ENCODE data around the gene MRPL11. TPM values are rescaled to one million over a fixed set of nuclear protein-coding genes. Genes with fewer than 3 reads are reported as not detected.
"Not testable (repeated sequence)": the region's sequence is repeated elsewhere in the genome, so short reads cannot be mapped to it uniquely, and the experiment has no call there.

The MRPL11 gene
- polyA plus RNA-seq, 1 donor (not counting 4 experiments of a cell fraction or from before 2014, with no cell fraction given): 51.7 TPM

DNA sequence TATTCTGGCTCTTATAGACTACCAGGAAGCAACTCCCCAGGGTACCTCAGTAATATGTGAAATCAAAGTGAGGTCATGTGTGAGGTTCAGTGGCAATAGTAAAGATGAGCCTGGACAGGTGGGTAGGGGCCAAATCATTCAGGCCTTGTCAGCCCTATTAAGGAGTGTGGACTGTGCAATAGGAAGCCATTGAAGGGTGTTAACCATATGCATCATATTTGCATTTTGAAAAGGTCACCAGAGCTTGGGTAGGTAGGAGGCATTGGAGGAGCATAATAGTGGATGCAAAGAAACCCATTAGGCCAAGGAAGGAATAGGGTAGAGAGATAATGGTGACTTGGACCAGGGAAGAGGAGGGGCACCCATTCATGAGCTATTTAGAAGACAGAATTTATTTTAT, 8.4 kb upstream of the MRPL11 start:
- peaks cover 4% of the 10 kb centered on the region for H3K27me3 ChIP-seq (ENCODE audit: control insufficient read depth, extremely low read depth, insufficient read depth, low read length)
- no peak overlapping the region for H2AFZ ChIP-seq (ENCODE audit: control insufficient read depth, low read length)
- TF ChIP-seq, protein P1, sequence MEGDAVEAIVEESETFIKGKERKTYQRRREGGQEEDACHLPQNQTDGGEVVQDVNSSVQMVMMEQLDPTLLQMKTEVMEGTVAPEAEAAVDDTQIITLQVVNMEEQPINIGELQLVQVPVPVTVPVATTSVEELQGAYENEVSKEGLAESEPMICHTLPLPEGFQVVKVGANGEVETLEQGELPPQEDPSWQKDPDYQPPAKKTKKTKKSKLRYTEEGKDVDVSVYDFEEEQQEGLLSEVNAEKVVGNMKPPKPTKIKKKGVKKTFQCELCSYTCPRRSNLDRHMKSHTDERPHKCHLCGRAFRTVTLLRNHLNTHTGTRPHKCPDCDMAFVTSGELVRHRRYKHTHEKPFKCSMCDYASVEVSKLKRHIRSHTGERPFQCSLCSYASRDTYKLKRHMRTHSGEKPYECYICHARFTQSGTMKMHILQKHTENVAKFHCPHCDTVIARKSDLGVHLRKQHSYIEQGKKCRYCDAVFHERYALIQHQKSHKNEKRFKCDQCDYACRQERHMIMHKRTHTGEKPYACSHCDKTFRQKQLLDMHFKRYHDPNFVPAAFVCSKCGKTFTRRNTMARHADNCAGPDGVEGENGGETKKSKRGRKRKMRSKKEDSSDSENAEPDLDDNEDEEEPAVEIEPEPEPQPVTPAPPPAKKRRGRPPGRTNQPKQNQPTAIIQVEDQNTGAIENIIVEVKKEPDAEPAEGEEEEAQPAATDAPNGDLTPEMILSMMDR (optimal IDR thresholded peaks at IDR 0.05 in 1 of 3, IDR thresholded peaks at IDR 0.05 in 1 of 3, conservative IDR thresholded peaks at IDR 0.05 in 1 of 3; ENCODE audit: extremely low read depth in 1 of 3, insufficient read depth in 2 of 3, low read length in 3 of 3): no peak
- no peak for TF ChIP-seq EZH2 (IDR thresholded peaks at IDR 0.05; ENCODE audit: low read length)
- H3K79me2 ChIP-seq (ENCODE audit: control insufficient read depth, insufficient read depth, low read length): no peaks in the 10 kb centered on the region
- H3K9ac ChIP-seq (ENCODE audit: control insufficient read depth, extremely low read depth, insufficient read depth, low read length): no peak overlapping the region
- H3K36me3 ChIP-seq (ENCODE audit: control insufficient read depth in 2 of 2, extremely low read depth in 1 of 2, insufficient read depth in 2 of 2, low read length in 2 of 2): no peaks in the 10 kb centered on the region
- H3K27ac ChIP-seq (ENCODE audit: control insufficient read depth, insufficient read depth, low read length): no peak overlapping the region
- H3K4me3 ChIP-seq (ENCODE audit: control insufficient read depth in 2 of 3, extremely low read depth in 1 of 3, insufficient read depth in 2 of 3, low read depth in 1 of 3, low read length in 3 of 3): no peak overlapping the region
- DNase-seq (ENCODE audit: low read depth, low spot score): no peak
- H4K20me1 ChIP-seq (ENCODE audit: control insufficient read depth, extremely low read depth, insufficient read depth, low read length): no peaks in the 10 kb centered on the region
- H3K9me1 ChIP-seq (ENCODE audit: control insufficient read depth, extremely low read depth, insufficient read depth, low read length): no peaks in the 10 kb centered on the region
- H3K4me1 ChIP-seq (ENCODE audit: control insufficient read depth, extremely low read depth, insufficient read depth, low read length): no peaks in the 10 kb centered on the region
- dilution Hi-C loops (cut with MboI; ENCODE audit: extremely low pct_ligation_motif_present, low sequenced_read_pairs): no loop called here
- no peak overlapping the region for H3K4me2 ChIP-seq (ENCODE audit: control insufficient read depth, extremely low read depth, insufficient read depth, low read depth, low read length)
- H3K9me3 ChIP-seq (ENCODE audit: control insufficient read depth, low read depth, low read length): no peaks in the 10 kb centered on the region
- no peak for FAIRE-seq

DNA sequence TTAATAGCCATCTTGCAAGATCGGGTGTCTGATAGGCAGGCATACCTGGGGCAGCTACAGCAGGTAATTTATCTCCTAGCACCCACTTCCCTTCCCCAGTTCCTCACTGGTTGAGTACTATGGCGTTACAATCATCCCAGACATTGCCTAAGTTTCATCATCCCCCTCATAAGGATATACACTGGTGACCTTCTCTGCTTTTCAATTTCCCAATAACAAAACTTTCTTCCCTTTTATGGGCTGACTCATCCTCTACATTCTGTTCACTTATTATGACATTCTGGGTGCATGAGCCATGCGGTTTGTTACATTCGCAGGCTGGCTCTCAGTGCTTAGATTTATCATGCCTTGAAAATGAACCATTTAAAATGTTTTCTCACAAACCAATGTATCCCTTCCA, 5.0 kb upstream of the MRPL11 start:
- H3K27me3 ChIP-seq (ENCODE audit: control insufficient read depth, extremely low read depth, insufficient read depth, low read length): no peaks in the 10 kb centered on the region
- no peaks in the 10 kb centered on the region for H3K9me3 ChIP-seq (ENCODE audit: control insufficient read depth, low read depth, low read length)
- H3K36me3 ChIP-seq (ENCODE audit: control insufficient read depth in 2 of 2, extremely low read depth in 1 of 2, insufficient read depth in 2 of 2, low read length in 2 of 2): no peaks in the 10 kb centered on the region
- no peaks in the 10 kb centered on the region for H3K79me2 ChIP-seq (ENCODE audit: control insufficient read depth, insufficient read depth, low read length)
- H3K4me3 ChIP-seq (ENCODE audit: control insufficient read depth in 2 of 3, extremely low read depth in 1 of 3, insufficient read depth in 2 of 3, low read depth in 1 of 3, low read length in 3 of 3): no peak overlapping the region
- H3K27ac ChIP-seq (ENCODE audit: control insufficient read depth, insufficient read depth, low read length): no peak overlapping the region
- FAIRE-seq (no peak), DNase-seq (ENCODE audit: low read depth, low spot score) (no peak)
- no peaks in the 10 kb centered on the region for H3K4me1 ChIP-seq (ENCODE audit: control insufficient read depth, extremely low read depth, insufficient read depth, low read length)
- no peaks in the 10 kb centered on the region for H3K9me1 ChIP-seq (ENCODE audit: control insufficient read depth, extremely low read depth, insufficient read depth, low read length)
- H3K9ac ChIP-seq (ENCODE audit: control insufficient read depth, extremely low read depth, insufficient read depth, low read length): no peak overlapping the region
- dilution Hi-C loops (cut with MboI; ENCODE audit: extremely low pct_ligation_motif_present, low sequenced_read_pairs): no loop called here
- no peak overlapping the region for H2AFZ ChIP-seq (ENCODE audit: control insufficient read depth, low read length)
- H3K4me2 ChIP-seq (ENCODE audit: control insufficient read depth, extremely low read depth, insufficient read depth, low read depth, low read length): no peak overlapping the region
- H4K20me1 ChIP-seq (ENCODE audit: control insufficient read depth, extremely low read depth, insufficient read depth, low read length): no peaks in the 10 kb centered on the region
- TF ChIP-seq EZH2 (IDR thresholded peaks at IDR 0.05; ENCODE audit: low read length): no peak
- TF ChIP-seq, protein P1 (optimal IDR thresholded peaks at IDR 0.05 in 1 of 3, IDR thresholded peaks at IDR 0.05 in 1 of 3, conservative IDR thresholded peaks at IDR 0.05 in 1 of 3; ENCODE audit: extremely low read depth in 1 of 3, insufficient read depth in 2 of 3, low read length in 3 of 3): no peak

DNA sequence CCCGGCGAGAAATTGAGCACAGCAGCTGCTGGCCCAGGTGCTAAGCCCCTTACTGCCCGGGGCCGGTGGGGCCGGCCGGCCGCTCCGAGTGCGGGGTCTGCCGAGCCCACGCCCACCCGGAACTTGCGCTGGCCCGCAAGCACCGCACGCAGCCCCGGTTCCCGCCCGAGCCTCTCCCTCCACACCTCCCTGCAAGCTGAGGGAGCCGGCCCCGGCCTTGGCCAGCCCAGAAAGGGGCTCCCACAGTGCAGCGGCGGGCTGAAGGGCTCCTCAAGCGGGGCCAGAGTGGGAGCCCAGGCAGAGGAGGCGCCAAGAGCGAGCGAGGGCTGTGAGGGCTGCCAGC, 2.3 kb upstream of the MRPL11 start:
- H2AFZ ChIP-seq (ENCODE audit: control insufficient read depth, low read length); H3K4me2 ChIP-seq (ENCODE audit: control insufficient read depth, extremely low read depth, insufficient read depth, low read depth, low read length); FAIRE-seq; H3K27me3 ChIP-seq (ENCODE audit: control insufficient read depth, extremely low read depth, insufficient read depth, low read length); DNase-seq (ENCODE audit: low read depth, low spot score); H3K9me3 ChIP-seq (ENCODE audit: control insufficient read depth, low read depth, low read length); H3K9me1 ChIP-seq (ENCODE audit: control insufficient read depth, extremely low read depth, insufficient read depth, low read length); H3K27ac ChIP-seq (ENCODE audit: control insufficient read depth, insufficient read depth, low read length); H3K4me1 ChIP-seq (ENCODE audit: control insufficient read depth, extremely low read depth, insufficient read depth, low read length); H3K4me3 ChIP-seq (ENCODE audit: control insufficient read depth in 2 of 3, extremely low read depth in 1 of 3, insufficient read depth in 2 of 3, low read depth in 1 of 3, low read length in 3 of 3); H3K36me3 ChIP-seq (ENCODE audit: control insufficient read depth in 2 of 2, extremely low read depth in 1 of 2, insufficient read depth in 2 of 2, low read length in 2 of 2); H4K20me1 ChIP-seq (ENCODE audit: control insufficient read depth, extremely low read depth, insufficient read depth, low read length); H3K79me2 ChIP-seq (ENCODE audit: control insufficient read depth, insufficient read depth, low read length); dilution Hi-C loops (cut with MboI; ENCODE audit: extremely low pct_ligation_motif_present, low sequenced_read_pairs); H3K9ac ChIP-seq (ENCODE audit: control insufficient read depth, extremely low read depth, insufficient read depth, low read length): not testable (repeated sequence)

DNA sequence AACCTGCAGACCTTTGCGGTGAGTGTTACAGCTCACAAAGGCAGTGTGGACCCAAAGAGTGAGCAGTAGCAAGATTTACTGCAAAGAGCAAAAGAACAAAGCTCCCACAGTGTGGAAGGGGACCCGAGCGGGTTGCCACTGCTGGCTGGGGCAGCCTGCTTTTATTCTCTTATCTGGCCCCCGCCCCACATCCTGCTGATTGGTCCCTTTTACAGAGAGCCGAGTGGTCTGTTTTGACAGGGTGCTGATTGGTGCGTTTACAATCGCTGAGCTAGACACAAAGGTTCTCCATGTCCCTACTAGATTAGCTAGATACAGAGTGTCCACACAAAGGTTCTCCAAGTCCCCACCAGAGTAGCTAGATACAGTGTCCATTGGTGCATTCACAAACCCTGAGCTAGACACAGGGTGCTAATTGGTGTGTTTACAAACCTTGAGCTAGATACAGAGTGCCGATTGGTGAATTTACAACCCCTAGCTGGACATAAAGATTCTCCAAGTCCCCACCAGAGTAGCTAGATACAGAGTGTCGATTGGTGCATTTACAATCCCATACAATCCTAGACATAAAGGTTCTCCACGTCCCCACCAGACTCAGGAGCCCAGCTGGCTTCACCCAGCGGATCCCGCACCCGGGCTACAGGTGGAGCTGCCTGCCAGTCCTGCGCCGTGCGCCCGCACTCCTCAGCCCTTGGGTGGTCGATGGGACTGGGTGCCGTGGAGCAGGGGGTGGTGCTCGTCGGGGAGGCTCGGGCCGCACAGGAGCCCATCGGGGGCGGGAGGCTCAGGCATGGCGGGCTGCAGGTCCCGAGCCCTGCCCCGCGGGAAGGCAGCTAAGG, 1.7 kb upstream of the MRPL11 start:
- H3K36me3 ChIP-seq (ENCODE audit: control insufficient read depth in 2 of 2, extremely low read depth in 1 of 2, insufficient read depth in 2 of 2, low read length in 2 of 2); FAIRE-seq: not testable (repeated sequence)

More for the DNA sequence above, 1.7 kb upstream of the MRPL11 start:
- dilution Hi-C loops (cut with MboI; ENCODE audit: extremely low pct_ligation_motif_present, low sequenced_read_pairs); H3K4me2 ChIP-seq (ENCODE audit: control insufficient read depth, extremely low read depth, insufficient read depth, low read depth, low read length); H3K9ac ChIP-seq (ENCODE audit: control insufficient read depth, extremely low read depth, insufficient read depth, low read length); H3K9me1 ChIP-seq (ENCODE audit: control insufficient read depth, extremely low read depth, insufficient read depth, low read length); H3K4me1 ChIP-seq (ENCODE audit: control insufficient read depth, extremely low read depth, insufficient read depth, low read length); H4K20me1 ChIP-seq (ENCODE audit: control insufficient read depth, extremely low read depth, insufficient read depth, low read length); H3K9me3 ChIP-seq (ENCODE audit: control insufficient read depth, low read depth, low read length); DNase-seq (ENCODE audit: low read depth, low spot score); H2AFZ ChIP-seq (ENCODE audit: control insufficient read depth, low read length); H3K4me3 ChIP-seq (ENCODE audit: control insufficient read depth in 2 of 3, extremely low read depth in 1 of 3, insufficient read depth in 2 of 3, low read depth in 1 of 3, low read length in 3 of 3); H3K27ac ChIP-seq (ENCODE audit: control insufficient read depth, insufficient read depth, low read length); H3K27me3 ChIP-seq (ENCODE audit: control insufficient read depth, extremely low read depth, insufficient read depth, low read length); H3K79me2 ChIP-seq (ENCODE audit: control insufficient read depth, insufficient read depth, low read length): not testable (repeated sequence)
